Measurements from ENCODE around the gene METTL26. TPM values are rescaled to one million over a fixed set of nuclear protein-coding genes. Genes with fewer than 3 reads are reported as not detected.

The METTL26 gene
- total RNA-seq, 4 donors from 2014 or later: 147 to 204 (median 176) TPM

DNA sequence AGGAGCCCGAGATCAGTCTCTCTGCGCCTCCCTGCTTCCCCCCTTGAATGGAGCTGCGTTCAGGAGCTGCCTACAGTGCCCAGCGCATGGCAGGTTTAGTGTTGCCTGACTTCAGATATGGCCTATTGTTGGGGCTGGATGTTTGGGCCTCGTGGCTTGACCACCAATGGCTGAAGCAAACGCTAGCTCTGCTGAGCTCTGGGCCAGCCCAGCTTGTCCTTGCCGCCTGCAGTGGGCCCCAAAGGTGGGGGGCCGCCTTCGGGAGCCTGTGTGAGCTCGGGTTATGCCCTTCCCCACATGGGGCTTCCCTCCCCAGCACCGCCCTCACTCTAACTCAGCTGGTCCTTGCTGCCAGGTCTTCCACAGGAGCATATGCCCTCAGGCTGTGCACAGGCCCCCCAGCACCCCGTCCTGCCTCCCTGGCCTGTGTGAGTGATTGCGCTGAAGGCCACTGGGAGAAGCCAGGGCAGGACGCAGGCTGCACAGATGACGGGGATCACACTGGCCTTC is 2.0 kb upstream of the METTL26 start:
- Histone ChIP-seq H3K27ac (peak overlapping the region; percentile 62 to 98 (median 85)), H3K36me3 (peaks cover 0 to 17% (median 4%) of the 10 kb centered on the region in 3 donors), H3K9me3 (no peaks in the 10 kb centered on the region), H3K4me1 (peaks cover 0 to 46% (median 27%) of the 10 kb centered on the region in 4 donors), H3K4me3 (no peak overlapping the region), H3K27me3 (no peaks in the 10 kb centered on the region)
- TF ChIP-seq EP300 (IDR thresholded peaks at IDR 0.05) (no peak), CTCF (IDR thresholded peaks at IDR 0.05) (no peak), POLR2A (IDR thresholded peaks at IDR 0.05) (no peak)
- 76 to 83% methylated on average over 10 to 14 of the region's 15 CpGs for WGBS, 2 donors
- no peak for DNase-seq (ENCODE audit: low spot score in 2 of 2)

GRCh38 chr16:637081-638018 is 1.2 kb upstream of the METTL26 start:
- WGBS, 2 donors: 22 to 28% methylated on average over 26 to 31 of the region's 53 CpGs
- Histone ChIP-seq H3K4me3 (peak overlapping the region; percentile 63 to 94 (median 90)), H3K9me3 (no peaks in the 10 kb centered on the region), H3K4me1 (peaks cover 0 to 38% (median 20%) of the 10 kb centered on the region in 4 donors), H3K27me3 (no peaks in the 10 kb centered on the region), H3K27ac (peak overlapping the region; percentile 92 to 100 (median 96)), H3K36me3 (peaks cover 0 to 24% (median 4%) of the 10 kb centered on the region in 3 donors)
- TF ChIP-seq POLR2A (IDR thresholded peaks at IDR 0.05): no peak
- no peak for TF ChIP-seq EP300 (IDR thresholded peaks at IDR 0.05)
- no peak for TF ChIP-seq CTCF (IDR thresholded peaks at IDR 0.05)
- peak; percentile 89 for DNase-seq (ENCODE audit: low spot score in 2 of 2)

DNA sequence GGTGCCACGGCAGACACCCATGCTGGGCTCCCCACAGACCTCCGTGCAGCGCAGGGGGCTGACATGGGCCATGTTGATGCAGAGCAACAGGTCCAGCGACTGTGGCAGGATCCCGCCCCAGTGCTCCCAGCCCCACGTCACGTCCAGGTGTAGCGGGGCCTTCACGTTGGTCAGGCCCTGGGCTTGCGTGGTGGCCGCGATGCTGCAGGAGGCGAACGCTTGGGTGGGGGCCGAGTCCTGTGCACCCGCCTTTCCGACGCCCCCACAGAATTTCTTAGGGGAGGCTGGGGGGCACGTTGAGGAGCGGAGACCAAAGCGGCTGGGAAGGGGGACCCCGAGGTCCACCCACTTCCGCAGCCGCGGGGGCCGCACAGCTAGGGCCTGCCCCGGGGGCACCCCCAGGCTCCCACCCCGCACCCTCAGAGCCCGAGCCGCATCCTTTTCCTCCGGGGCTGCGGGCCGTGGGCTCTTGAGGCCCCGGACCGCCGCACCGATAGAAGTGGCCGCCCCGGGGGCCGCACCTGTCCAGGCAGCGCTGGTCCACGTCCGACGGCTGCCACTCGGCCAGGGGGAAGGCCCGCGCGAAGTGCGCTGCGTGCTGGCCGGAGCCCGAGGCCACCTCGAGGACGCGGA is 416 bp downstream of the METTL26 start:
- DNase-seq (ENCODE audit: low spot score in 2 of 2): no peak
- 2 to 22% methylated on average over 9 to 21 of the region's 55 CpGs for WGBS, 2 donors
- H3K27ac ChIP-seq: peak overlapping the region; percentile 92 to 100 (median 96)
- H3K9me3 ChIP-seq: no peaks in the 10 kb centered on the region
- peak overlapping the region; percentile 63 to 94 (median 90) for H3K4me3 ChIP-seq
- peaks cover 0 to 28% (median 4%) of the 10 kb centered on the region in 3 donors for H3K36me3 ChIP-seq
- TF ChIP-seq CTCF (IDR thresholded peaks at IDR 0.05) (no peak), EP300 (IDR thresholded peaks at IDR 0.05) (no peak), POLR2A (IDR thresholded peaks at IDR 0.05) (no peak)
- no peaks in the 10 kb centered on the region for H3K27me3 ChIP-seq
- peaks cover 0 to 41% (median 26%) of the 10 kb centered on the region in 4 donors for H3K4me1 ChIP-seq

DNA sequence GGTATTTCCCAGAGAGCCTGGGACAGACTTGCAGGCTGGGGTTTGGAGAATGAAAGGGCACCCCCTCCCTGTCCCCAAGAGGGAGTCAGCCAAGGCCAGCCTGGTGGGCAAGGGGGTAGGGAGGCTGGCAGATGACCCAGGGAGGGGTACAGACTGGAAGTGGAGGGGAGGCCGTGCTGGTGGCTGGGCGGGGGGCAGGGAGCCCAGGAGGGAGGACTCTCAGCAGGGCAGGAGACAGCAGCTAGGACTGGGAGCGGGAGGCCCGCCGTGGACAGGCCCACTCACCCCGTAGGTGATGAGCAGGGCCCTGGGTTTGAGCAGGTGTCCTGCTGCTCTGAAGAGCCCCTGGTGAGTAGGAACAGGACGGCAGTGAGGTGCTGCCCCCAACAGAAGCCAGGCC is 1.1 kb downstream of the METTL26 start:
- Histone ChIP-seq H3K27ac (peak overlapping the region in 2 of 4 donors; percentile 92 to 100), H3K36me3 (peaks cover 0 to 28% (median 4%) of the 10 kb centered on the region in 3 donors), H3K27me3 (no peaks in the 10 kb centered on the region), H3K4me3 (peak overlapping the region in 3 of 4 donors; percentile 90 to 94 (median 91)), H3K4me1 (peaks cover 0 to 48% (median 33%) of the 10 kb centered on the region in 4 donors), H3K9me3 (no peaks in the 10 kb centered on the region)
- no peak for DNase-seq (ENCODE audit: low spot score in 2 of 2)
- TF ChIP-seq POLR2A (IDR thresholded peaks at IDR 0.05) (no peak), CTCF (IDR thresholded peaks at IDR 0.05) (no peak), EP300 (IDR thresholded peaks at IDR 0.05) (no peak)
- WGBS, 2 donors: 81 to 92% methylated on average over 6 to 7 of the region's 7 CpGs
